Measurements from ENCODE around the gene RAI14.

RAI14 gene

GRCh38 chr5:34656001-34656699 is at the start of gene RAI14:
Gene RAI14, plus strand, starts transcription at chr5:34656328. Its CDS starts 30,592 bp downstream, at chr5:34686920.
- DNase-seq: peak; percentile 91

DNA sequence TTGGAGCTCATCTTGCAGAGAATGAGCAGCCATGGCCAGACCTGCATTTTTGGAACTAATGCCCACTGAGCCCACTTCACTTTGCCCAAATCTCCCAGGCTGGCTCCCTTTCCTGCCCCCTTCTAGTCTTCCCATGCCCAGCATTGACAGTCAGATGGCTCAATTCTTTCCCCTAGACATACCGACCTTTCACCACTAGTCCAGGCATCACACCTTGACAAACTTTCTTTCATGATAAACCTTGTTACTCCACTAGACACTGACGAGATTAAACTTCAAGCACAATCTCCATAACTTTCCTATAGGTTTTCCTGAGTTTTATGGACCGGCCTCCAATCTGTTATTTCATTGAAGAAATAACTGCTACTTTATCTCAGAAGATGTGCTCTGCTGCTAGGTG is 47.8 kb upstream of the RAI14 start:
- no peak for DNase-seq

DNA sequence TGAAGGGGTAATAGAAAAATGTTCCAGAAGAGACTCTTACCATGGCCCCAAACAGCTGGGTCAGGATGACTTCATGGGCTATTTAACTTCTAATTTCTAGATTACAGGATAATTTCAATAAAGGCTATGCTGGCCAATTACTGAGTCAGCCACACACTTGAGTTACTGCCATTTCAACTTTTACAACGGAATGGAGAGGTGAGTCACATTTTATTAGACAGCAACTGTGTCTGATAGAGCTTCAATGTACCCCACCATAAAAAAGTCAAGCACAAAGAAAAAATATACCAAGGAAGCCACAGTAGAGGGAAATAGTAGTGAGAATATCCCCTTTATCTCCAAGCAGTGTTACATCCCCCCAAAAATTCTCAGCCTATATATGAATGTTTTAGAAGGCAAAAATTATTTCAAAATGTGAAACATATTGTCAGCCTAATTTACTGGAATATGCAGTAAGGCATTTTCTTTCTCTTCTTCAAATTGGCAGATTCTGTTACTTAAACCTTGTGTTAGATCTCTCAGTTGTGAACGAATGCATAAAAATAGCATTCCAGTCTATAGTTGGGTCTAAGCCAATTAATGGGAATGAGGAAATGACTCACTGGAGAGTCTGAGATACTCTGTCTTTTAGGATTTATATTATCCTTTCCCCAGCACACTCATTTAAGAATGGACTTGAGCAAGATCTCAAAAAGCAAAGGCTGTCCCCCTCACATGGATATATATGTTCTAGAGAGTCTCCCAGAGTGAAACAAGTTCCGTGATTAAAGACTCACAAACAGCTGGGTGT is 47.1 kb upstream of the RAI14 start:
- peak; percentile 97 for DNase-seq

DNA sequence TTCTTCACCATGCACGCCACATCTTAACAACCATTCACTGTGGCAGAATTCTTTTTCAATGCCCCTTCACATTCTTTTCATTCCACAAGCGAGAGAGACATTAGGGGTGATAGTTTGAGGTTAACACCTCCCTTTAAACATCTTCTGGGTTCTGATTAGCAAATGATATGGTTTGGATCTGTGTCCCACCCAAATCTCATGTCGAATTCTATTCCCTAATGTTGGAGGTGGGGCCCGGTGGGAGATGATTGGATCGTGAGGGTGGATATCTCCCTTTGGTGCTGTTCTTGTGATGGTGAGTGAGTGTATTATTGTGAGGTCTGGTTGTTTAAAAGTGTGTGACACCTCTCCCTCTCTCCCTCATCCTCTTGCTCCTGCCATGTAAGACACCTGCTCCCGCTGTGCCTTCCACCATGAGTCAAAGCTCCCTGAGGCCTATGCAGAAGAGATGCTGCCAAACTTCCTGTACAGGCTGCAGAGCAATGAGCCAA is 46.1 kb upstream of the RAI14 start:
- DNase-seq: peak; percentile 78

GRCh38 chr5:34610546-34610945 is 45.6 kb upstream of the RAI14 start:
- DNase-seq: no peak

- DNase-seq: no peak
Observed at GRCh38 chr5:34611464-34612415, 44.4 kb upstream of the RAI14 start.

GRCh38 chr5:34616651-34617050 is 39.5 kb upstream of the RAI14 start:
- no peak for DNase-seq

DNA sequence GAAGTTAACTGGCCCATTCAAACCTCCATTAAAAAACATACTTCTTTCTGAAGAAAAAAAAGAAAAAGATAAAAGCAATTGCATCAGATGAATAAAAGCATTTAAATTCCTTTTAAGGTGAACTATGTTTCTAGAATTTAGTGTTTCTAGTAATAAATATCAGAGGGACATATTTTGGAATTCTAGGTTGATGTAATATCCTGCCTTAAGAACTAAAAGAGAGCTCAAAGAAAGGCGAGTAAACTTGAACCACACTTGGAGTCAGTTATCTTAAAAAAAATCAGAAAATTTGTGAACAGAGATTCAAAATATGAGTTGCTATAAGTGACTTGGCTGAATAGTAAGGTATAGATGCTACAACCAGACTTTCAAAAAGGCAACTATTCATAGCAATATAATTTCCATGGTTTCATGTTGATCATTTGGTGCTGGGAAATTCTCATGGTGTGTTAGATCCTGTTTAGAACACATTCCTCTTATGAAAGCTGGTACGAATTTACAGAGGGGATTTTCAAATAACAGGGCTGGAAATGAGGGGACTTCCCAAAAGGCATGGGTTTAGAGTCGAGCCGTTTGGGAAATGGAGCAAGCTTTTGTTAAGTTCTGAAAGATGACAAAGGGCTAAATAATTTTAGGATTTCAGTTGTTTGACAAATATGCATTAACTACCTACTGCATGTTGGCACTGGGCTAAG is 37.6 kb upstream of the RAI14 start:
- DNase-seq: peak; percentile 45

DNA sequence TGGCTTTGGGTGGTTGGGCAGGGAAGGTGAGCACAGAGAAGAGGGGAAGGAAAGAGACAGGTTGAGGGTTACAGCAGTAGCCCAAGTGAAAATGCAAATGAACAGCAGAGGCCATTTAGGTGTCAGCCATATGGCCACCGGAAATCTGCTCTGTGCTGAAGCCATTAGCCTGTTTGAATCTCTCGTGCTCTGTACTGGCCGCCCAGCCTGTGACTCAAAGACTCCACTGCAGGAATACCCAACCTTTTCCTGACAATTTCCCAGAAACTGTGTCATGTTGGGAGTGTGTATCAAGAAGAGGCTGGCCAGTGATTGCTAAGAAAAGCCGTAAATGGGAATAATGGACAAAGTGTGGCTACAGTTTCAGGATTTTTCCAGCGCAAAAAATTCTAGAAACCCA is 35.9 kb upstream of the RAI14 start:
- DNase-seq: peak; percentile 58

GRCh38 chr5:34621277-34622097 is 34.6 kb upstream of the RAI14 start:
- peak; percentile 79 for DNase-seq

- peak; percentile 76 for DNase-seq
Observed at GRCh38 chr5:34622098-34622400, 34.1 kb upstream of the RAI14 start.

DNA sequence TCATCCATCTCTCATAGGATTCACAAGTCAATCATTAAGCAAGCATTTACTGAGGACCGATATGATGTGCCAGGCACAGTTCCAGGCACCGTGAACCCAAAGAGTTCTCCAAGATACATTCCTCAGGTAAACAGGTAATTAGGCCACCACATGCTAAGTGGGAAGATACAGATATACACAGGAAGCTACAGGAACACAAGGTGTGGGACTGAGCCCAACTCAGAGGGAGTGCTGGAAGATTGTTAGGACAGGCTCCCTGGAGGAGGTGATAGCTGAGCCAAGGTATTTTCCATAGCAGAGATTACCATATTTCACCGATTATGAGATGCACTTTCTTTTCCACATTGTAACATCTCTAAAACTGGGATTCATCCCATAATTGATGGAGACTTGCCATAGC is 31.4 kb upstream of the RAI14 start:
- DNase-seq: no peak

GRCh38 chr5:34625246-34625645 is 30.9 kb upstream of the RAI14 start:
- peak; percentile 70 for DNase-seq

- DNase-seq: peak; percentile 78
Observed at GRCh38 chr5:34626036-34626435, 30.1 kb upstream of the RAI14 start.

DNA sequence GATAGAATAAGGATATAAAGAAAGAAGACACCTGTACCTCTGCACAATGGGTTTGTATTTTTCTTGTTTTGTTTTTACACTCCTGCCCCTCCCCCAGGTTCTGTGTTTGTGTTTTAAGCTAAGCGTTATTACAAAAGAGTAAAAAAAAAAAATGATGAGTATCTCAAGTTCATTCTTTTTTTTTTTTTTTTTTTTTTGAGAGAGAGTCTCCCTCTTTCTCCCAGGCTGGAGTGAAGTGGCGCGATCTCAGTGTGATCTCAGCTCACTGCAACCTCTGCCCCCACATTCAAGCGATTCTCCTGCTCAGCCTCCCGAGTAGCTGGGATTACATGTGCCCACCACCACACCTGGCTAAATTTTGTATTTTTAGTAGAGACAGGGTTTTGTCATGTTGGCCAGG is 29.4 kb upstream of the RAI14 start:
- no peak for DNase-seq

DNA sequence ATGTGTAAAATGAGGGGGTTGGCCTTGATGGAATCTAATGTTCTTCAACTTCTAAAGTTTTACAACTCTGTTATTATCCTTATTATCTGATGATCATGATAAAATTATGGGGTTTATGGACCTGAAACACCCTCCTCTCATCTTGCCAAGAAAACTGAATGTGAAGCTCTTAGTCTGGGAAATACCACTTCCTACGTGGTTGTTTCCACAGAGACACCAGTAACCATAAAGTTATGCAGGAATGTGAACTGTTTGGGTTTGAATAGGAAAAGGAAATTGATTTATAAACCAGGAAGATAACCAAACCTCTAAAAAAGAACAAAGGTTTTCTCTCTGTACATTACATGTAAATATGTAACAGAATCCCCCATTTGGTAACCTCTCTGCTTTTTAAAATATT is 28.3 kb upstream of the RAI14 start:
- DNase-seq: peak; percentile 91

DNA sequence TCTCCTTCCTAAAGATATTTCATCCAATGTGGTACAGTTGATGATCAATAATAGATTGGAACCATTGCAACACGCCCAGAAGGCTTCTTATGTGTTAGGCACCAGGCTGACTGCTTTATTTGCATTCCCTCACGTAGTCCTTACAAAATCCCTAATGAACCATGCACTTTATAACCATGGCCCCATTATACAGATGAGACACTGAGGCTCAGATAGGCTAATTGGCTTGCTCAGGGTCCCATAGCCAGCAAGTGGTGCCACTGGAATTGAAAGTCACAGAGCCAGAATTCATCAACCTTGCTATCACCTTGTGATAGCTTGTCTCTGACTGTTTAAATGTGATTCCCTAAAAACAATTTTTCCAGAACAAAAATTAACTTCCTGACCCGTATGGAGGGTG is 27.8 kb upstream of the RAI14 start:
- no peak for DNase-seq

DNA sequence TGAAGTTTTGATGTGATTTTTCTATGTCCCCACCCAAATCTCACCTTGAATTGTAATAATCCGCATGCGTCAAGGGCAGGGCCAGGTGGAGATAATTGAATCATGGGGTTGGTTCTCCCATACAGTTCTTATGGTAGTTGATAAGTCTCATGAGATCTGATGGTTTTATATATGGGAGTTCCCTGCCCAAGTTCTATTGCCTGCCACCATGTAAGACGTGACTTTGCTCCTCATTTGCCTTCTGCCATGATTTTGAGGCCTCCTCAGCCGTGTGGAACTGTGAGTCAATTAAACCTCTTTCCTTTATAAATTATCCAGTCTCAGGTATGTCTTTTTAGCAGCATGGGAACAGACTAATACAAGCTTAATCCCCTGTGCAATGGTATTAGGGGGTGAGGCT is 25.5 kb upstream of the RAI14 start:
- DNase-seq: no peak

GRCh38 chr5:34632807-34633422 is 23.2 kb upstream of the RAI14 start:
- no peak for DNase-seq

- peak; percentile 91 for DNase-seq
Observed at GRCh38 chr5:34639852-34640626, 16.1 kb upstream of the RAI14 start.

Data from fibroblast of skin of right biceps (primary cell).